Measurements from ENCODE around the gene ABCC12.

DNA sequence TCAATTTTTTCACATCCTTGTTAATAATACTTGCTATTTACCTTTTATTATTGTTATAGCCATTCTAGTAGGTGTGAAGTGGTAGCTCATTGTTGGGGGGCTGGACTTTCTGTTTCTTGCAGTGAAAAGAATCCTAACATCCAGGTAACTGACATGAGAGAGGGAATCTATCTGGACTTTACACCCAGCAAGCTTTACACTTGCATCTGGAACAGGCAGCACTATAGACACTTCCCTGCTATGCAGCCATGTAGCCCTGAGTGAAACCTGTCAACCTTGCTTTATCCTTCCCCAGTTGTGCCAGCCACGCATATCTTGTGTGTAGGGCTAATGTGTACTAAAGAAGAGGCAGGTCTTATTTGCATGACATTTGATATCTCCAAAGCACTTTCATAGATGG lies 16.9 kb upstream of the ABCC12 start:
- no peak for TF ChIP-seq POLR2AphosphoS5 (IDR thresholded peaks at IDR 0.05)
- TF ChIP-seq, protein P1, sequence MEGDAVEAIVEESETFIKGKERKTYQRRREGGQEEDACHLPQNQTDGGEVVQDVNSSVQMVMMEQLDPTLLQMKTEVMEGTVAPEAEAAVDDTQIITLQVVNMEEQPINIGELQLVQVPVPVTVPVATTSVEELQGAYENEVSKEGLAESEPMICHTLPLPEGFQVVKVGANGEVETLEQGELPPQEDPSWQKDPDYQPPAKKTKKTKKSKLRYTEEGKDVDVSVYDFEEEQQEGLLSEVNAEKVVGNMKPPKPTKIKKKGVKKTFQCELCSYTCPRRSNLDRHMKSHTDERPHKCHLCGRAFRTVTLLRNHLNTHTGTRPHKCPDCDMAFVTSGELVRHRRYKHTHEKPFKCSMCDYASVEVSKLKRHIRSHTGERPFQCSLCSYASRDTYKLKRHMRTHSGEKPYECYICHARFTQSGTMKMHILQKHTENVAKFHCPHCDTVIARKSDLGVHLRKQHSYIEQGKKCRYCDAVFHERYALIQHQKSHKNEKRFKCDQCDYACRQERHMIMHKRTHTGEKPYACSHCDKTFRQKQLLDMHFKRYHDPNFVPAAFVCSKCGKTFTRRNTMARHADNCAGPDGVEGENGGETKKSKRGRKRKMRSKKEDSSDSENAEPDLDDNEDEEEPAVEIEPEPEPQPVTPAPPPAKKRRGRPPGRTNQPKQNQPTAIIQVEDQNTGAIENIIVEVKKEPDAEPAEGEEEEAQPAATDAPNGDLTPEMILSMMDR (IDR thresholded peaks at IDR 0.05), result no peak
